NCI-H510A treated with DMSO at 0.1 percent for 48 hours (cell line): ENCODE measurements around the gene HCRTR1.

ENCODE experiments used
- DNase-seq: peaks from one replicate; lab custom pipeline; 2025; lab: John Stamatoyannopoulos, UW

HCRTR1 gene

GRCh38 chr1:31617218-31617915 lies at the start of gene HCRTR1:
Gene HCRTR1, plus strand, starts transcription at chr1:31617689. Its CDS starts 1,504 bp downstream, at chr1:31619193.
- no peak for DNase-seq

- DNase-seq = no peak
Observed at GRCh38 chr1:31567956-31568570, 49.4 kb upstream of the HCRTR1 start.

DNA sequence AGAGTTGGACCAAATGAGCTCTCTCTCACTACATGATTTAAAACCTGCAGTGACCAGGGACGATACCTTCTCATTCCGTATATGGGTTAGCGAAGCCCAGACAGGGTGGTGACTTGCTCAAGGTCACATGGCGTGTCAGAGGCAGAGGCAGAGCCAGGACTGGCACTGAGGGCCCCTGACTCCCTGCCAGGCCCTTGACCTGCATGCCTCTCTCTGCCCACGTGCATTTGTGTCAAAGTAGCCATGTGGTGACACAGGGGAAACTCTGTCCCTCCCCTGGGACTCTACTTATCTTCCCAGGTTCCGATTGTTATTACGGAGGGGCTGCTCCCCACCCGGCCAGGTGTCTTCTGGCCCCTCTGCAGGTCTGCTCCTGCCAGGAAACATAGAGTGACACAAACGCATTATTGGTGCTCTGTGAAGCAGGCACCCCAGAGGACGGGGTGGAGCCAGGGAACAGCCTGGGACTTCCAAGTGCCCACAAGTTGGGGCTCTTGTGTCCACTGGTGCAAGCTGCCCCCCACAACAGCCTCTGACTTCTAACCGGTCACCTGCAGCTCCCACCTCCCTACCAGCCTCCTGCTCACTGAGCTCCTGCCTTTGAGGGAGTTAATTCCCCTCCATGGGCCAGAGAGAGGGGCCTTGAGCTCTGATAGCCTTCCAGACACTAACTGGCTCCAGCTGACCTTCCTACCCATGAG lies 48.4 kb upstream of the HCRTR1 start:
- no peak for DNase-seq

GRCh38 chr1:31569596-31570173 lies 47.8 kb upstream of the HCRTR1 start:
- no peak for DNase-seq

- no peak for DNase-seq
Observed at GRCh38 chr1:31570228-31570627, 47.3 kb upstream of the HCRTR1 start.

DNA sequence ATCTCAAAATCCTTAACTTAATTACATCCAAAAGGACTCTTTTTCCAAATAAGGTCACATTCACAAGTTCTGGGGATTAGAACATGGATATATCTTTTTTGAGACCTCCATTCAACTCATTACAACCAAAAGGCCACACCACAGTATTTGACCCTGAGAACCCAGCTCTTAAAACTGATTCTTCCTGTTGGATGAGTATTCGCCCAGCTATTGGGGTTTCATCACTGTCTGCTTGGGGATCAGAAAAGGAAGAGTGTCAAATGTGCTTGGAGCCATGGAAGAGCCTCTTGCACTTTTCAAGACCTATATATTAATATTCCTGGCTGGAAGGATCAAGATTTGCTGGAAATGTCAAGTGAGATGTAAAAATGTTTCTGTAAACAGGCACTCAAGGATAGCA lies 46.6 kb upstream of the HCRTR1 start:
- DNase-seq = no peak

DNA sequence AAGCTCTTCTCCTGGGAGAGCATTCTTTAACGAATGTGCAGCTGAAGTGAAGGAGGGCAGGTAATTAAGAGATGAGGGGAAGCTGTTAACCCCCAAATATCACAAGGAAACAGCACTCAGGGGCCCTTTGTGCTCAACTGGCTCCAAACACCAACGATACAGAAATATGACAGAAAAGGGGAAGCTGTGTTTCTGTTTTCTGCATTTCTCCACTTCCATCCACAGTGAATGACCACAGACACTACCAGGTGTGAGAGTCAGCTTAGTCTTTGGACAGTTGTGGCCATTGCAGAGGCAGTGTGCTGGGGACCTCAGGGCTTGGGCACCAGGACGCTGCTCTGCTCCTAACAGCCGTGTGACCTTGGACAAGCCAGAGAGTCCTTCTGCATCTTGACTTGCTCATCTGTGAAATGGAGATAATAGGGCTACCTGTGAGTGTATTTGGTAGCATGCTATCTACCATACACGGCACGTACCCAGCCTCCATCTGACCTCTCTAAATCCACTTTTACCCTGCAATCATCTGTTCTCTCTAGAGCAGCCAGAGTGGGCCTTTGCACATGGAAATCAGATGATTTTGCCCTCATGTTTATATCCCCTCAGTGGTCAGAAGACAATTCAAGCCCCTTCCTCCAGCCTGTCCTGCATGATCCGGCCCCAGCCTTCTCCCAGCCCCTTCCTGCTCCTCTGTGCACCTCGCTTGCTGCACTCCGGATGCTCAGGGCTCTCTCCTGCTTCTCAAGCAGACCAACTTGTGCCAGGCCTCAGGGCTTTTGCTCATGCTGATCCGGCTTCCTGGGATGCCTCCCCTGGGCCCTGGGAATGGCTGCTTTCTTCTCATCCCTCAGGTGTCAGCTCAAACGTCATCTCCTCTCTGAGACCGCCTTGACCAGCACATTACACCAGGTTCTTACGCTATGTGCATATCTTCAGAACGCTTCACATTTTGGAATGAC lies 45.9 kb upstream of the HCRTR1 start:
- DNase-seq = no peak

GRCh38 chr1:31572323-31573104 lies 45.0 kb upstream of the HCRTR1 start:
- no peak for DNase-seq

- no peak for DNase-seq
Observed at GRCh38 chr1:31573261-31573660, 44.2 kb upstream of the HCRTR1 start.

- DNase-seq = no peak
Observed at GRCh38 chr1:31574749-31575368, 42.6 kb upstream of the HCRTR1 start.

GRCh38 chr1:31575369-31576140 lies 41.9 kb upstream of the HCRTR1 start:
- no peak for DNase-seq

DNA sequence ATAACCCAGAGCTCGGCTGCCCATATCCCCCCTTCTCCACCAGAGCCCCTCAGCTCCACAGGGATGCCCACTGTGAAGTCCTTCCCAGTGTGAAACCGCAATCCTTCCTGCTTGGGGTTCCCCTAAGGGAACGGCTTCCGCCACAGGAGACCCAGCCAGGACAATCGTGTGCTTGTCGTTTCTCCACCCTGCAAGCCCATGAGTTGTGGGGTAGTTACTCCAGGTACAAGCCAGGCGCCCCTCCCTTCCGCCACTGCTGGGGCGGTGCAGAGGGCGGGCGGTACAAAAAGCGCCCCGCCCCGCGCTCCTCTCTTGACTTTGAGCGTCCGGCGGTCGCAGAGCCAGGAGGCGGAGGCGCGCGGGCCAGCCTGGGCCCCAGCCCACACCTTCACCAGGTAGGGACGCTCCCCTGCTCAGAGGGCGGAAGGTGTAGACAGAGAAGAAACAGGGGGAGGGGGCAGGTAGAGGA lies 41.3 kb upstream of the HCRTR1 start, which contains the start of gene TINAGL1:
Gene TINAGL1, plus strand, starts transcription at position 315 of the 469 bp plus-strand sequence. CDS start 634 bp downstream, outside the sequence.
- DNase-seq = no peak

GRCh38 chr1:31576743-31577455 lies 40.6 kb upstream of the HCRTR1 start:
- DNase-seq = no peak

DNA sequence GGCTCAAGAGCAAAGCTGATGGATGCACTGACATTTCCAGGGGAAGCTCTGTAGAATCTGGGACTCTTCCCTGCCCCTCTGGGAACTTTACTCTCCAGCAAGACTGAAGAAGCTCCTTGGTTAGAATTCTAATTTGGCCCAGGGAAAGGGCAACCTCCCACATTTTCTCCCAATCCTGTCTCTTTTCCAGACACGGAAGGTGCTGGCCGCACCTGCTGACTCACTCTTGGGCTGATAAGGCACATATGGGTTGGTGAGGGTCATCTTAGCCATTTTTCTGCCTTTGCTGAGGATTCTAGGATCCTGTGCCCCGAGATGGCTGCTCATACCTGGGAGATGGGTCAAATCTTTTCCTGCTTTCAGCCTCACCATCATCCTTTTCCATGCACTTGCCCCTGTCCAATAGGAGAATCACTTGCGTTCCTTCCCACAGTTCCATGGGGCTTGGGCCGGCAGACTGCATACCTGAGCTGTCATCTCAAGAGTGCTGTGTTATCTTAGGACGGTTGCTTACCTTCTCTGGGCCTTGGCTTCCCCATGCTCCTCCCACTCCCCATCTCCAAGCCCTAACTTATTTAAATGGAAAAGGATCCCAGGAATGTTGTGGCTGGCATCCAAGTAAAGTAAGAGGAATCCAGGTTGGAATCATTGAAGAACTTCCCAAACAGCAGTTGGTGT lies 39.8 kb upstream of the HCRTR1 start:
- DNase-seq = no peak

GRCh38 chr1:31579374-31579773 lies 38.1 kb upstream of the HCRTR1 start:
- no peak for DNase-seq

DNA sequence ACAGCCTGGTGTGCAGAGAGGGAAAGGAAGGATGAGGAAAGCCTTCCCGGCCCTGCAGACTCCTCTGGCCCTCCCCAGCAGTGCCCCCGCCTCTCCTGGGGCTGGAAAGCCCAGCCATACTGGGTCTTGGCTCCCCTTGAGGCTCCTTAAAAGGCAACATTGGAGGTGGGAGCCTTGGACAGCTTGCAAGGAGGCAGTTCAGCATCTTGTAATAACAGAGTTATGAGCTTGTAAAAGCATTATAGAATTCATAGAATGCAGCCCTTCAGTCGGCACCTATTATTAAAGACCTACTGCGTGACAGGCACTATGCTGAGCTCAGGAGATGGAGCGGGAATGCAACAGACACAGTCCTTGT lies 37.0 kb upstream of the HCRTR1 start:
- DNase-seq = no peak

- DNase-seq = no peak
Observed at GRCh38 chr1:31580891-31581603, 36.4 kb upstream of the HCRTR1 start.
